Left lobe of liver (tissue), 2 donors: Measurements from ENCODE around the gene CNTLN. TPM values are rescaled to one million over a fixed set of nuclear protein-coding genes. Genes with fewer than 3 reads are reported as not detected.
"Not testable (repeated sequence)": the region's sequence is repeated elsewhere in the genome, so short reads cannot be mapped to it uniquely, and the experiment has no call there.

ENCODE experiments used
- ATAC-seq: fragments of 200-7000 bp; cut with Tn5 transposase; one replicate; pipeline ENCODE4 v1.9.1; 2020; ENCODE audit warnings: mild to moderate bottlenecking, moderate library complexity
- DNase-seq: peaks from one replicate; pipeline ENCODE4 v3.0.0-alpha.2; 2020; ENCODE audit warnings: low spot score
- total RNA-seq: library from RNA; stranded (reverse); gene quantifications from one replicate; pipeline ENCODE4 v1.2.1, GENCODE V29; 2021
- donor health status: DM: no; HTN: no; CAD: no; lungs with moderate emphysema.
- donor health status: DM: no; HTN: yes; CAD: no.

Gene CNTLN
- total RNA-seq, 1 donor from 2014 or later: 8.5 TPM

DNA sequence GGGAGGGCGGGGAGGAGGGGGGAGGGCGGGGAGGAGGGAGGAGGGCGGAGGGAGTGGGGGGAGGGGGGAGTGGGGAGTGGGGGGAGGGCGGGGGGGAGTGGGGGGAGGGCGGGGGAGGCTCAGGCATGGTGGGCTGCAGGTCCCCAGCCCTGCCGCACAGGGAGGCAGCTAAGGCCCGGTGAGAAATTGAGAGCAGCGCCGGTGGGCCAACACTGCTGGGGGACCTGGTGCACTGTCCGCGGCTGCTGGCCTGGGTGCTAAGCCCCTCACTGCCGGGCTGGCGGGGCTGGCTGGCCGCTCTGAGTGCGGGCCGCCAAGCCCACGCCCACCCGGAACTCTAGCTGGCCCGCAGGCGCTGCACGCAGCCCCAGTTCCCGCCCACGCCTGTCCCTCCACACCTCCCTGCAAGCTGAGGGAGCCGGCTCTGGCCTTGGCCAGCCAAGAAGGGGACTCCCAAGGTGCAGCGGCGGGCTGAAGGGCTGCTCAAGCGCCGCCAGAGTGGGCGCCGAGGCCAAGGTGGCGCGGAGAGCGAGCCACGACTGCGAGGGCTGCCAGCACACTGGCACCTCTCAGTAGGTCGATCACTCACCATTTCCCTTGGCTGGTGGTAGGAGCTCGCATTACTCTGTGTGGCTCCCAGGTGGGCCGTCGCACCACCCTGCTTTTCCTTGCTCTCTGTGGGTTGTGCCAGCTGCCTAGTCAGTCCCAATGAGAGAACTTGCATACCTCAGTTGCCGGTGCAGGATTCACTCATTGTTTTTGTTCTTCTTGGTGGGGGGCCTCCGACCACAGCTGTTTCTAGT is 160.2 kb downstream of the CNTLN start:
- DNase-seq: no peak

DNA sequence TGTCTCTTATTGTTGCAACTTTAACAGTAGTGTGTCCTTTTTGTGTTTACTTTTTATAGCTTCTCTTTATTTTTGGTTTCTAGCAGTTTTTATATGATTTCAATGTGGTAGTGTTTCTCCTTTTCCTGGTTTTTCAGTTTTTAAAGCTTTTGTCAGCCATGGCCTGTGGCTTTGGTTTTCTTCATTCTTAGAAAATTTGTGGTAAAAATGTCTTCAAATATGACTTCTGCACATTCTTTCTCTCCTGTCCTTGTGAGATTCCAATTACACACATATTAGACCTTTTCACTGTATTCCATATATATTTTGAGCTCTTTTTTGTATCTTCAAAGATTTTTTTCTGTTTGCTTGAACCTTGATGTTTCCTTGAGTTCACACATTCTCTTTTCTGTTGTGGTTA is 180.5 kb downstream of the CNTLN start:
- DNase-seq (no peak), ATAC-seq (no peak)

More for the DNA sequence above, 160.2 kb downstream of the CNTLN start:
- no peak for ATAC-seq

DNA sequence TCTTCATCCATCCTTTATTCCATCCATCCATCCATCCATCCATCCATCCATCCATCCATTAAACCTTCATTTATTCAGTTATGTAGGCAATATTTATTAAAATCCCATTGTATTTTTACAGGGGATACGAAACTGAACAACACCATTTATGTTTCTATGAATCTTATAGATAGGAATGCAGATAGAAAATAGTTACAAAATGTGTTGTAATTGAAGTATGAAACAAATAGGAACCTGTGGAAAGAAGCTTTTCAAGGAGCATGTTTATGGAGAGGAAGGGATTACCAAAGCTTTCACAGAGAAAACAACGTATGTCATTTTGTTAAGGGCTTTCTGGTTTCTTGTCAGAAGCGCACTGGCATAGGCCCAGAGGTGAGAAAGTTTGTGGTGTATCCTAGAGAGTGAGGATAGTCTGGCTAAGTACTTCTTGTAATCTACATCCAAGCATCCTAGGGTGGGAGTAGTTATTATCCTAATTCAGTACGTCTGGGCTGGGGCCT is 184.0 kb downstream of the CNTLN start:
- ATAC-seq (no peak), DNase-seq (no peak)

DNA sequence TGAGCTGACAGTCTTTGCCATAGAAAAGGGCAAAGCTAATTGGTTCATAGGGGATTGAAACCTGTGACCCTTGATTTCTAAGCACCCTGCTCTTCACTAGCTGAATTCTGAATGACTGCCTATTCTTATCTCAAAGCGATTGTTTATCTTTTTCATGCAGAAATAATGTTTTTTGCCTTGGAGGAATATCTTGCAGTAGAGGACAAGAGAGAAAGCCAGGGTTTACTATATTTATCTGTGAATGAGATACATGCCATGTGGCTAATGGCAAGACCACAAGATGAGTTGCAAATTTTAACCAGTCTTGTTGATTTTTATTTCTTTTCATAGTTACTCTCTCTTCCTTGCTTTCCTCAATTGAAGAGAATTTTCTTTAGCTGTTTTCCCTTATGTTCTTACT is 185.0 kb downstream of the CNTLN start:
- no peak for DNase-seq
- ATAC-seq: no peak

DNA sequence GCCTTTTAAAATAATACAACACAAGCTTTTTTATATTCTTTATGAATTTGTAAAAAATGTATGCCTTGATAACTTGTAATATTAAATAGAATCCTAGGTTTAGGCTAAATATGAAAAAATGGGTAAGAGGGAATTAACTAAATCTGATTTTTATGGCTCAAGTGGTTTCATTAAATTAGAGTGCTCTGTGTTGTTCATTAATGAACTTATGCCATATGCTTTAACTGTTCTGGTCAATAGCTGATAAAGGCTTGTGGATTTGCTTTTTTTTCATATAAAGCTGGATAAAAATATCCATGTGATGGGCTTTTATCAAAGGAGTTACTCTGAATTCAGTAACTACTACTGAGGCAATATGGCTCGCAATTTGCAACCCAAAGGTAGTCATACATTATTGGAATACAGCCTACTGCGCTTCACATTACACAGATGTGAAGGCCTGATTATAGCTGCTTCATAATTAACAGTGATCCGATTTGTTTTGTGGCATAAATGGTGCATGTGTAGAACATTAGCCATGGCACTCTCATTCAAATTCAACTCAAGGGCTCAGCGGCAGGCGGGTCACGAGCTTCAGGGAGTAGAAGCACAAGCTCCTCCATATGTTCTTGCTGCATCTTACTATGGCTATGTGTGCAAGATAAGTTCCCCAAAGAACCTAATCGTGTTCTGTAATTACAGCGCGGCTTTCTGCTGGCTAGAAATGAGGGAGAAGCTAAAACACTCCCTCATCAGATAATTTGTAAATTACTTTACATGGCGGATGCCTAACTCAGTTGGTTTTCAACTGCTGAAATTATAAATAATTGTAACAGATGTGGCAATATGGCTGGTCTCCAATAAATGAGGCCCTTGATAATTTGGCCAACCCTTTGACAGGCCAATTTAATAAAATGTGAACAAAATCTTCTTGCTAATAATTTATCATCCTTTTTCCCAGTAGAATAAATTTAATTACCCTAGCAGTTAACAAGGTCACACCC is 188.3 kb downstream of the CNTLN start:
- DNase-seq (no peak), ATAC-seq (no peak)

DNA sequence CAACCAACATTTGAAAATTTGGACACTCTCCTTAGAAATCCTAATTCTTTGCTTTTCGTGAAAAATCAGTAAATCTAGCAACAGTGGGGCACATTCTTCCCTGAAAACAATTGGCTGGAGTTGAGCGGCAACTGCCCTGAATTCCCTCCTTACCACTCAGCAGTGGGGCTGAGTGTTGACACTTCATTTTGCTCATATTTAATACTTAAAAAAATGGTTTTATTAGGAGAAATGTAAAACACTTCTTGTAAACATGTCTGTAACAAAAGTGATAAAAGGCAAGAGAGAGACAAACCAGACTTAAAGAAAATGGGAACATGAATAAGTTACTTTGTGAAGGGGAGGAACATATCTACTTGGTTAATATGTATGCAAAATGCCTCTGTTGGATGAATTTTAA is 193.5 kb downstream of the CNTLN start:
- DNase-seq: no peak
- no peak for ATAC-seq

DNA sequence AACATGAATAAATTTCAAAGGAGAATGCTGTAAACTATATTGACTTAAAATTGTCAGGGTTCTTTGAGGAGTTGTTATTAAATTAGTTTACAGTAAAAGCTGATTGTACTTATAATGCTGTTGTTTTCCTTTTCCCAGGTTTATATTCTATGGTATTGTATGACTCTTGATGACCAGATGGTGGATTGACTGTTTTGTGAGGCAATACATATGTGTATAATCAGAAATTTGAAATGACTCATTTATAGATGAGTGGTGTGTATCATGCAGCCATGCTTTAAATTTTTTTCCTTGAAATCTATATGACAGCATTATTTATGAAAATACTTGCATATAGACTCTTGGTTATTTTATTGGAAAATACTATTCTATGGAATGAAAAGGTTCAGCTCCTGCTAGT is 195.3 kb downstream of the CNTLN start:
- ATAC-seq (no peak), DNase-seq (no peak)

DNA sequence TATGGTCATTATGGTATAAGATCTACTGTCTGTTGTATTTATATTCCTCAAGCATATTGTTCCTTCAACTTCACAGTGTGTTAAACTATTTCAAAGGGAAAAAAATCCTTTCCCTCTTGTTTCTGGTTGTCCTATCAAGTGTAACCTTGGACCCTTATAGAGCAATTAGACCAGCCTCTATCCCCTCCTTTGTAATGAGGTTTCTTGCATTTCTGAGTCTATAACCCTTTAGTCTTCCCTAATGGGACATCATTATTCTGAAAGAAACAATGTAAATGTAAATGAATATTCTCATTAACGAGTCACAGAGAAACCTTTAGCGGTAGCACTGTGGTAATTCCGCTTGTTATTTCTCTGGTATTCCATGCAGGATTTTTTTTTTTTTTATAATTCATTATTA is 197.3 kb downstream of the CNTLN start:
- ATAC-seq (no peak), DNase-seq (no peak)

DNA sequence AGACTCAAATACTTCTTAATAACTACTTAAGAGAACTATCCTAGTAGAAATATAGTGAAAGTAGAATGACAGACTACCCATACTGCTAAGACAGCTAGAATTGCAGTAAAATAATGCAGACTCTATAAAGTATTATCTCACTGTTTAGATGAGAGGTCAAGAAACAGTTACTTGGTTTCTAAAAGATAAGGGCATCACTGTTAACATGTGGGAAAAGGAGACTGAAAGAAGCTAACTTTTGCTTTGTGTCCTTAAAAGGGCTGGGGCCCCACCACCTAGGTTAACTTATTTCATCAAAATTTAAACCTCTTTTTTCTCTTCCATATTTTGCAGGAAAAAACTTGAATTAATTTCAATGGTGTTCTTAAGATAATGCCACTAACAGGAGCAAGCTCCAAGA is 204.3 kb downstream of the CNTLN start:
- DNase-seq (no peak), ATAC-seq (no peak)

DNA sequence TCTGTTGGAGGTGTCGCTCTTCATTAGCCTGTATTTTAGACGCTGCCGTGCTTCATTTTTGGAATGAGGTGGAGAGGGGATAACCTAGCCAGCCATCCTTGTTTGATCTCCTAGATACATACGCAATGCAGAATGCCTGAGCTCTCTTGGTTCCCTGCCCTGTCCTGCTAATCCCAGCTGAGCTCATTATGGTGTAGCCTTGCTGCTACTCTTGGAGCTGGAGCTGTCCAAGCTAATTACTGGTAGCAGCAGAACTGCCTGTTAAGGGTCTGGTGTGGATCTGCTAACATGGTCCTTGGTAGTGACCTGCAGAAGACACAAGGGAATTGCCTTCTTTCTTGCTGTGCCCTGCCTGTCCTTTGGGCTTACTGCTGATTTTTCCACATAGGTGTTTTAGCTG is 207.9 kb downstream of the CNTLN start:
- no peak for ATAC-seq
- DNase-seq: no peak

DNA sequence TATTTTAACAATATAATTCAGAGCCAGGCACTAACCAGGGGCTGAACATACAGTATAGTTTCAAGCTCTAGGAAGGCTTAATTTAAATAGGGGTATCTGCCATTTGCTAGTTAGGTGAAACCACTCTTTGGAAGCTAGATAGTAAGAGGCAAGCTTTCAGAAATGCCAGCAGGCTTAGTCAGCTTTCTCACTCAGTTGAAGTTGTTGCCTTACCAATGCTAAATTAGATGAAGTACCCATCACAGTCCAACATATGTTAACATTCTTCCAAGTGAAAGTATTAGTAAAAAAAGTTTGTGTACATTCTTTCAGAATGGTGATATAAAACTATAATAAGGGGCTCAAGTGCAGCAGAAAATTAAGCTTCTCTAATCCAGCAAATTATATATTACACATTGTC is 215.0 kb downstream of the CNTLN start:
- DNase-seq (no peak), ATAC-seq (no peak)

DNA sequence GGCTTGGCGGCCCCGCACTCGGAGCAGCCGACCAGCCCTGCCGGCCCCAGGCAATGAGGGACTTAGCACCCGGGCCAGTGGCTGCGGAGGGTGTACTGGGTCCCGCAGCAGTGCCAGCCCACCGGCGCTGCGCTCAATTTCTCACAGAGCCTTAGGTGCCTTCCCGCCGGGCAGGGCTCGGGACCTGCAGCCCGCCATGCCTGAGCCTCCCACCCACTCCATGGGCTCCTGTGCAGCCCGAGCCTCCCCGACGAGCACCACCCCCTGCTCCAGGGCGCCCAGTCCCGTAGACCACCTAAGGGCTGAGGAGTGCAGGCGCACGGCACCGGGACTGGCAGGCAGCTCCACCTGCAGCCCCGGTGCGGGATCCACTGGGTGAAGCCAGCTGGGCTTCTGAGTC is 219.2 kb downstream of the CNTLN start:
- DNase-seq, ATAC-seq: not testable (repeated sequence)

DNA sequence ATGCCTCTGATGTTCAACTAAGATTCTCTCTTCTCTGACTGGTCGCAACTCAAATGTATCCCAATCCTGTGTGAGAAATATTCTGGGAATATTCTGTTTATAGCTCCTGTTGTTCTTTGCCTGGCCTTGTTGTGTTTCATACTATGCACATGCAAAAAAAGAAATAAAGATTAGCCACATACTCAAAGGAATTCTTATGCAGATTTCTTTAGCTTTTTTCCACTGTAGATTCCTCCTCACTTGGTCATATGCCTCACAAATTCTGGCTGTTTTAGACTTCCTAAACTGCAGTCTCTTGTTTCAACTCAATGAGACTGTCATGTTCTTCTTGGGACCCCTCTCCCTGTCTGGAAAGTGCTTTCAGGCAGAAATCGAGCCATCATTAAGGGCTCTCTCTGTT is 226.5 kb downstream of the CNTLN start:
- no peak for ATAC-seq
- DNase-seq: no peak

DNA sequence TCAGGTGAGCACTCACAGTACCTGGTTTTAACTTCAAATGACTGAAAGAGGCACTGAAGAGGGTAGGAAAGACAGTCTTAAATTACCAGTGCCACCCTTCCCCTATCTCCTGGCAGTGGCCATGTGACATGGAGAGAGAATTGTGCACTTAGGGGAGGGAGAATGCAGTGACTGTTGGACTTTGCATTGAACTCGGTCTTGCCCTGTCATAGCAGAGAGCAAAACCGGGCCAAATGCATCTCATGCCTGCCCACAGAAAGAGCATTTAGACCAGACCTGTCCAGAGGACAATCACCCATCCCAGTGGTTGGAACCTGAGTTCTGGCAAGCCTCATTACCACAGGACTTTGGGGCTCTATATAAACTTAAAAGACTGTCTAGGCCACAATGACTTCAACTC is 232.2 kb downstream of the CNTLN start:
- peak; percentile 67 for DNase-seq

DNA sequence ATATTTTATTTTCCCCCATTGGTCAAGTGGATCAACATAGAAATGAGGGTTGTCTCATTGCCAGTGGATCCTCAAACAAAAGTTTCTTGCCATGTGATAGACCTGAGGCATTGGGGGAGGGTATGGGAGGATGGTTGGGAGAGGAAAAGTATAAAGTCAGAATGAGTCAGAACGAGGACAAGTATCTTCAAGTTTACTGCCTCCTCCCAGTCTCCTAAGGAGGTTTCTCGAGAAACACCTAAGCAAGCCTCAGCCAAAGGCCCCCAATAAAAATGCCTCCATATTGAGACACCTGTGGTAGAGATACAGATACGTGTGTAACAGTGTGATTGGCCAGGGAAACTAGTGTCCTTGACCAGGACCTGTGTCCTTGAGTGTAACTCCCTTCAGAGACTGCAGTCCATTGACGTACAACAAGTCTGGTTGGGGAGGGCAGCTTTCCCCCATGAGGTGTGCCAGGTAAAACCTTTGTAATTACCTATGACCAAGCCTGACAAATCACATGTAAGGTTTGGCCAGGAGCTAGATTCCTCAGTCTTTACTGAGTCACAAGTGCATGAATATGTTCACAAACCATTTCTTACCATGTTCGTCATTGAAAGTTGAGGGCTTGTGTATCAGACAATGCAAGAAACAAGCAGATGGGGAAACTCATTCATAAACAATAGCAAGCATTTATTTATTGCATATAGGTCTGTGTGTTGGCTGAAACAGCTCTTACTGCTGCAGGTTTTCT is 245.5 kb downstream of the CNTLN start:
- DNase-seq: no peak
- ATAC-seq: no peak

More for the DNA sequence above, 232.2 kb downstream of the CNTLN start:
- peak; percentile 97 for ATAC-seq

DNA sequence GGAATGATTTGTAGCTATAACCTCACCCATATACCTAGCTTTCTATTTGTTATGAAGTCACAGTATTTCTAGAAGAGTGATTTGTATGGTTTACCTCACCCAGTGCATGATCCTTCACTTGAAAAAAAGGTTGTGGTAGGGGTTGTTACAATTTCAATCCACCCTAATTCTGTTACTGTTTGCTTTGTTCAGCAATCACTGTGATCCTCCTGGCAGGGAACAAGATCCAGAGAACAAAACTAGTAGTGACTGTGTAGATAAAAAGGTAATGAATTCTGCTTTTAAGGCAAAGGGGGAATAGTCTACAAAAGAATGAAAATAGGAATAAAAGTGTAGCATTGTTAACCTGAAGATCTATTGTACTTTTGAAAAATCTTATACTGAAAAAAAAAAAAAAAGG is 252.7 kb downstream of the CNTLN start:
- DNase-seq (no peak), ATAC-seq (peak; percentile 69)

DNA sequence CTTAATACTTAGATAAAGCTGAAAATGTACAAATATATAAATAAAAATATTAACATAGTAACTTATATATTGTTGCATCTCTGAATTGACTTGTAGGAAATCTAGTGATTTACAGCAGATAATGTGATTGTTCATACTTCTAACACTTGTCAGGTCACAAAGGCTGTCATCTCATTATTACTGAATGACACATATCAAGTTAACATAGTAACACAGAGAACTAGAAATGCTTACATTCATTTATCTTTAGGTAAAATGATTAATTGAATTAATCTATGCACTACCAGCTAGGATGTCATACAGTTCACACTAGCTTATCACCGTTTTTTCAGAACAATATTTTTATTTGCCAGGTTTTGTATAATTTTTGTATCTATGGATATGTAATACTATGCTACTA is 254.2 kb downstream of the CNTLN start:
- ATAC-seq (no peak), DNase-seq (no peak)

DNA sequence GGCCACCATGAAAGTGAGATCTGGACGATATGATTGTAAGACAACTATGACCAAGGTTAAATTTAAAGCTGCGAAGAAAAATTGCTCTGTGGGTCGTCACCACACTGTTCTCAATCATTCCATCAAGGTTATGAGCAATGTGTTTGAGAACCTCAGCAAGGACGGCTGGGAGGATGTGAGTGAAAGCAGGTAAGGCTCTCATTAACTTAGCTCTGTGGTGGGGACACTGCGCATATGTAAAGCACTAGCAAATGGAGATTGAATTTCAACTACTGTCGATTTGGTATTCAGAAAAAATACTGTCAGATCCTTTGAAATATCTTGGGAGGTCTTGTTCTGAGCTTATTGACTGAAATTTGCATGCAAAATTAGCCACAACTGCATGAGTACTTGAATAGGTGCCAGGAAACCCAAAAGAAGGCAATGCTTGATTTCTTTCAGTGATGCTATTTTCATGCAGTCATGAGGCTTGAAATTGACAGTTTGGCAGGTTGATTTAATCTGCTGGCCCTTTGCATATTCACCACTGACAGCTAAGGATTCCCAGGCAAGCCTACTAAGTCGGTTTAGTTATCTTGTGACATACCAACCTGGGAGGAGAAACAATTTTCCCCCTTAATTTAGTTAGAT is 260.2 kb downstream of the CNTLN start:
- DNase-seq (no peak), ATAC-seq (no peak)

DNA sequence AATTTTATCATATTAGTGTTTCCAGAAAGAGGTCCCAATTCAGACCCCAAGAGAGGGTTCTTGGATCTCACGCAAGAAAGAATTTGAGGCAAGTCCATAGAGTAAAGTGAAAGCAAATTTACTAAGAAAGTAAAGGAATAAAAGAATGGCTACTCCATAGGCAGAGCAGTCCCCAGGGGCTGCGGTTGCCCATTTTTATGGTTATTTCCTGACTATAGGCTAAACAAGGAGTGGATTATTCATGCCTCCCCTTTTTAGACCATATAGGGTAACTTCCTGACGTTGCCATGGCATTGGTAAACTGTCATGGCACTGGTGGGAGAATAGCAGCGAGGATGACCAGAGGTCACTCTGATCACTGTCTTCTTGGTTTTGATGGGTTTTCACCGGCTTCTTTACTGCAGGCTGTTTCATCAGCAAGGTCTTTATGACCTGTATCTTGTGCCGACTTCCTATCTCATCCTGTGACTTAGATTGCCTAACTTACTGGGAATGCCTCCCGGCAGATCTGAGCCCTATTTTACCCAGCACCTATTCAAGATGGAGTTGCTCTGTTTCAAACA is 262.4 kb downstream of the CNTLN start:
- not testable (repeated sequence) for ATAC-seq, DNase-seq

DNA sequence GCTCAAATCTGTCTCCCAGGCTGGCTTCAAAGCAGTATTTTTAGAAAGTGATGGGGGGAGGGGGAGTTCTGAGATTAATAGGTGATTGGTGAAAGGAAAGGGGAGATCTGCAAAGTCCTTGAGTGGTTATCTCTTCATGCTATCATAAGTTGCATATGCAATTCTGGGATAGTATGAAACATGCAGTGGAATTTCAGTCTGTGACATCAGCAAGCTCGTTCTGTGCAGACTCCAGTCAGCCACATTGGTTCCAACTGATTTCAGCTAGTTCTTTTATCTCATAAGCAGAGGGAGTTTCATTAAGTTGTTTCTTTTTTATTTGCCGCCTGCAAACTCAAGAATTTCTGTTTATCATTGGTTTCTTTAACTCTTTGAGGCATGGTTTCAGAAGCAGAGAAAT is 263.5 kb downstream of the CNTLN start:
- DNase-seq: no peak
- ATAC-seq: no peak
